GM15510 (cell line): ENCODE data around the gene GALNT5.

ENCODE experiments used
- POLR2A ChIP-seq: IDR thresholded peaks from 3 replicates; pipeline ENCODE4 v1.6.1; 2011; ENCODE audit warnings: borderline replicate concordance; ENCODE audit not compliant: insufficient read length; ENCODE audit errors: extremely low read depth

GALNT5 gene

GRCh38 chr2:157329524-157329923 lies 72.0 kb downstream of the GALNT5 start:
- TF ChIP-seq POLR2A: no peak

- TF ChIP-seq POLR2A: no peak
Measured at GRCh38 chr2:157333304-157334047, 76.0 kb downstream of the GALNT5 start.

- TF ChIP-seq POLR2A: no peak
Measured at GRCh38 chr2:157334335-157334734, 76.8 kb downstream of the GALNT5 start.

GRCh38 chr2:157334797-157335196 lies 77.3 kb downstream of the GALNT5 start:
- no peak for TF ChIP-seq POLR2A

- no peak for TF ChIP-seq POLR2A
Measured at GRCh38 chr2:157336137-157337010, 78.9 kb downstream of the GALNT5 start.

GRCh38 chr2:157337978-157338377 lies 80.5 kb downstream of the GALNT5 start:
- no peak for TF ChIP-seq POLR2A

GRCh38 chr2:157339965-157340655 lies 82.6 kb downstream of the GALNT5 start:
- no peak for TF ChIP-seq POLR2A

- TF ChIP-seq POLR2A: no peak
Measured at GRCh38 chr2:157345647-157346389, 88.3 kb downstream of the GALNT5 start.

- no peak for TF ChIP-seq POLR2A
Measured at GRCh38 chr2:157348291-157348921, 90.9 kb downstream of the GALNT5 start.

- no peak for TF ChIP-seq POLR2A
Measured at GRCh38 chr2:157349949-157350515, 92.5 kb downstream of the GALNT5 start.

GRCh38 chr2:157355618-157356017 lies 98.1 kb downstream of the GALNT5 start:
- TF ChIP-seq POLR2A: no peak

- no peak for TF ChIP-seq POLR2A
Measured at GRCh38 chr2:157359628-157360027, 102.1 kb downstream of the GALNT5 start.

GRCh38 chr2:157361526-157361925 lies 104.0 kb downstream of the GALNT5 start:
- TF ChIP-seq POLR2A: no peak

GRCh38 chr2:157362627-157363026 lies 105.1 kb downstream of the GALNT5 start:
- TF ChIP-seq POLR2A: no peak
